B cell (primary cell): ENCODE measurements around the gene STK38L. TPM values are rescaled to one million over a fixed set of nuclear protein-coding genes. Genes with fewer than 3 reads are reported as not detected.

Experiments
- ATAC-seq: fragments of 200-7000 bp; cut with Tn5 transposase; one replicate; pipeline ENCODE4 v1.10.0; 2021; ENCODE audit warnings: low read depth, mild to moderate bottlenecking, moderate number of reproducible peaks, moderate library complexity
- CTCF ChIA-PET: fragments of 350-600 bp; sonication (Branson Sonifier 250); formaldehyde crosslinking; loops from one replicate; lab custom pipeline; 2021; ENCODE audit warnings: antibody characterized with exemption, inconsistent platforms; lab: Charles Lee
- POLR2A ChIA-PET: fragments of 350-600 bp; sonication (Branson Sonifier 250); formaldehyde crosslinking; loops from one replicate; lab custom pipeline; 2021; ENCODE audit warnings: antibody characterized with exemption; lab: Charles Lee
- DNase-seq: peaks from one replicate; pipeline ENCODE4 v3.0.0; 2013
- H2AFZ ChIP-seq: 2 replicates; pipeline ENCODE4 v1.6.1; 2012; ENCODE audit warnings: mild to moderate bottlenecking, low read depth, low read length; ENCODE audit not compliant: insufficient read depth, poor library complexity, severe bottlenecking
- H3K27ac ChIP-seq, 2 donors: 1 replicate in 1 of 2; 2 replicates in 1 of 2; pipeline ENCODE4 v1.5.1; 2012 to 2013; ENCODE audit warnings: low read length in 2 of 2, mild to moderate bottlenecking in 2 of 2, moderate library complexity in 1 of 2
- H3K27me3 ChIP-seq, 4 experiments: fragments of 200-600 bp in 1 of 4; sonication (generic) in 1 of 4; replicated peaks in 1 of 4; 1 replicate in 2 of 4; 2 replicates in 2 of 4; pipeline versions ENCODE4 v1.6.1 to v1.7.0; 2013 to 2016; ENCODE audit warnings: low read length in 3 of 4, mild to moderate bottlenecking in 2 of 4, mixed read lengths in 1 of 4, moderate library complexity in 1 of 4; ENCODE audit not compliant: insufficient read depth in 4 of 4, control insufficient read depth in 3 of 4; ENCODE audit errors: control extremely low read depth in 1 of 4
- H3K36me3 ChIP-seq, 2 experiments: replicated peaks in 1 of 2; 1 replicate in 1 of 2; 2 replicates in 1 of 2; pipeline versions ENCODE4 v1.6.1 to v1.7.1; 2013; ENCODE audit warnings: low read length in 1 of 2; ENCODE audit not compliant: insufficient read depth in 2 of 2, control insufficient read depth in 1 of 2; ENCODE audit errors: control extremely low read depth in 1 of 2, extremely low read depth in 1 of 2
- H3K4me1 ChIP-seq, 2 donors: fragments of 200-600 bp in 1 of 2; sonication (generic) in 1 of 2; 1 replicate in 1 of 2; 2 replicates in 1 of 2; pipeline versions ENCODE4 v1.5.1 to v1.6.1; 2013 to 2017; ENCODE audit warnings: low read length in 2 of 2; ENCODE audit not compliant: control insufficient read depth in 2 of 2, insufficient read depth in 2 of 2
- H3K4me2 ChIP-seq: replicated peaks from 2 replicates; pipeline ENCODE3; 2012; ENCODE audit warnings: mild to moderate bottlenecking, low read depth, low read length; ENCODE audit not compliant: poor library complexity, severe bottlenecking
- H3K4me3 ChIP-seq, 5 experiments: fragments of 200-600 bp in 1 of 5; sonication (generic) in 1 of 5; 1 replicate in 3 of 5; 2 replicates in 2 of 5; pipeline versions ENCODE4 v1.5.1 to v1.7.0; 2011 to 2016; ENCODE audit warnings: low read length in 4 of 5, mild to moderate bottlenecking in 4 of 5, low read depth in 2 of 5, control low read depth in 1 of 5, moderate library complexity in 1 of 5; ENCODE audit not compliant: insufficient read depth in 1 of 5; ENCODE audit errors: control extremely low read depth in 1 of 5, extremely low read depth in 1 of 5
- H3K79me2 ChIP-seq: fragments of 200-600 bp; sonication (generic); one replicate; pipeline ENCODE4 v1.6.0; 2016; ENCODE audit warnings: low read length; ENCODE audit not compliant: control insufficient read depth, insufficient read depth
- H3K9ac ChIP-seq: fragments of 200-600 bp; sonication (generic); 2 replicates; pipeline ENCODE4 v1.6.1; 2017; ENCODE audit warnings: mild to moderate bottlenecking, low read length, moderate library complexity
- H3K9me3 ChIP-seq, 3 donors: one replicate each; pipeline versions ENCODE4 v1.6.1 to v1.7.1; 2013; ENCODE audit warnings: low read length in 2 of 3; ENCODE audit not compliant: control insufficient read depth in 2 of 3, insufficient read depth in 1 of 3; ENCODE audit errors: control extremely low read depth in 1 of 3
- H4K20me1 ChIP-seq: 2 replicates; pipeline ENCODE4 v1.6.0; 2012; ENCODE audit warnings: mild to moderate bottlenecking, low read length; ENCODE audit not compliant: insufficient read depth, control insufficient read depth, poor library complexity, severe bottlenecking
- H3K27ac Mint-ChIP-seq: one replicate; pipeline ENCODE4 v1.8.0; 2021; ENCODE audit warnings: mixed read lengths
- H3K27me3 Mint-ChIP-seq: one replicate; pipeline ENCODE4 v1.8.0; 2021; ENCODE audit warnings: mixed read lengths
- H3K4me1 Mint-ChIP-seq: one replicate; pipeline ENCODE4 v1.8.0; 2021; ENCODE audit warnings: mixed read lengths
- H3K4me3 Mint-ChIP-seq: one replicate; pipeline ENCODE4 v1.8.0; 2021; ENCODE audit warnings: mixed read lengths
- H3K9me3 Mint-ChIP-seq: one replicate; pipeline ENCODE4 v1.8.0; 2022; ENCODE audit warnings: mixed read lengths; ENCODE audit not compliant: insufficient read depth
- EZH2 ChIP-seq: IDR thresholded peaks from 2 replicates; pipeline ENCODE4 v1.6.1; 2012; ENCODE audit warnings: borderline replicate concordance, low read depth, mild to moderate bottlenecking, moderate library complexity, low read length; ENCODE audit not compliant: insufficient read depth, poor library complexity, severe bottlenecking
- WGBS: methylation state at CpG from one replicate; pipeline ENCODE4 v1.1.5; 2013; ENCODE audit warnings: missing lambda C conversion rate; ENCODE audit not compliant: insufficient coverage; 5-methylcytosine and 5-hydroxymethylcytosine counted together
- intact Hi-C: fragments of 100-400 bp; cut with micrococcal nuclease; formaldehyde crosslinking; loops from one replicate; pipeline ENCODE4 v1.10.0; 2022
- polyA plus RNA-seq: library from polyadenylated mRNA; depleted of rRNA; stranded (reverse); fragments of >200 nt; gene quantifications from 2 replicates; pipeline ENCODE4 v1.2.3, GENCODE V29; 2012
- total RNA-seq, 2 donors: library from RNA; stranded (reverse); fragments of 120-200 nt in 1 of 2; gene quantifications; 1 replicate in 1 of 2; 2 replicates in 1 of 2; pipeline versions ENCODE4 v1.2.3 to v1.2.4, GENCODE V29; 2013 to 2022
- TF ChIP-seq, protein P1 (sequence below): fragments of 200-600 bp; IDR thresholded peaks from one replicate; pipeline ENCODE4 v1.8.0; 2022; ENCODE audit warnings: antibody characterized with exemption, mild to moderate bottlenecking

STK38L gene
- total and polyA plus RNA-seq, 2 donors (not counting 1 experiment from before 2014, with no cell fraction given) = 5.5 to 21.2 TPM

DNA sequence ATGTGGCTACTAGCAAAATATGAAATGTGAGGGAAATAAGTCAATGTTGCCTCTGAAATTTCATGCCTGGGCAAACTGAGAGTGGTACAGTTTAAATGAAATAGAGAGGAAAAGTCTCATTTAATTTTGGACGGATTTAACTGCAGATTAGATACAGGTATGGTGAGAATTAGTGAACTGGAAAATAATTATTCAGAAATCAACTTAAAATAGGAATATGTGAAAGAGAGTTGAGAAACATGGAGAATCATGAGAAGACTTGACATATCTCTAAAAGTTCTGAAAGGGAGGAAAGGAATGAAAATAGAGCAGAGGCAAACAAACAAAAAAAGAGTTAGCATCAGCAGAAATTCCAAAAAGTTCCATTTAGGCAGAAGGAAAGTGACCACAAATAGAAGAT is 55.0 kb downstream of the STK38L start:
- WGBS = no CpG with 5 or more reads among the region's 1 CpG

DNA sequence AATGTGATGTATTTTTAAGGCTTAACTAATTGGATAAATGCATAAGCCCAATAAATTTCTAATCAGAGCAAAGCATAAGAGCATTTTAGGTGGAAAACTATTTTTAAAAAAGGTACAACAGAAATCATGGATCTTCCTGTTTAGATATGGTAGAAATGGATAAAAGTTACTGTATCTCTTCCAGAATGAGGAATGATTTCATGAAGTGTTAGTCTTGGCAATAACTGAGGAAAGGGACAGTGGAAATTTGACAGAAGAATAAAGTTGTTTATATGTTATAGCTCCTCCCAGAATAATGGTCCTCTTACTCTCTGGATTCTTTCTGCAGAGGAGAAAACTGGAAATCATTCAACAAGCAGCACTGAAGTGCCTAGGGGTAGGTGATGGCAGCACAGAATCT is 56.1 kb downstream of the STK38L start:
- Histone ChIP-seq H3K9ac (no peak overlapping the region), H2AFZ (no peak overlapping the region), H3K4me2 (no peak overlapping the region), H3K4me3 (no peak overlapping the region), H3K27ac (no peak overlapping the region), H3K27me3 (no peaks in the 10 kb centered on the region), H4K20me1 (no peaks in the 10 kb centered on the region), H3K36me3 (peaks cover 6 to 15% of the 10 kb centered on the region in 2 experiments), H3K79me2 (no peaks in the 10 kb centered on the region), H3K4me1 (no peaks in the 10 kb centered on the region), H3K9me3 (no peaks in the 10 kb centered on the region)
- H3K9me3 Mint-ChIP-seq = no peaks in the 10 kb centered on the region
- TF ChIP-seq, protein P1, sequence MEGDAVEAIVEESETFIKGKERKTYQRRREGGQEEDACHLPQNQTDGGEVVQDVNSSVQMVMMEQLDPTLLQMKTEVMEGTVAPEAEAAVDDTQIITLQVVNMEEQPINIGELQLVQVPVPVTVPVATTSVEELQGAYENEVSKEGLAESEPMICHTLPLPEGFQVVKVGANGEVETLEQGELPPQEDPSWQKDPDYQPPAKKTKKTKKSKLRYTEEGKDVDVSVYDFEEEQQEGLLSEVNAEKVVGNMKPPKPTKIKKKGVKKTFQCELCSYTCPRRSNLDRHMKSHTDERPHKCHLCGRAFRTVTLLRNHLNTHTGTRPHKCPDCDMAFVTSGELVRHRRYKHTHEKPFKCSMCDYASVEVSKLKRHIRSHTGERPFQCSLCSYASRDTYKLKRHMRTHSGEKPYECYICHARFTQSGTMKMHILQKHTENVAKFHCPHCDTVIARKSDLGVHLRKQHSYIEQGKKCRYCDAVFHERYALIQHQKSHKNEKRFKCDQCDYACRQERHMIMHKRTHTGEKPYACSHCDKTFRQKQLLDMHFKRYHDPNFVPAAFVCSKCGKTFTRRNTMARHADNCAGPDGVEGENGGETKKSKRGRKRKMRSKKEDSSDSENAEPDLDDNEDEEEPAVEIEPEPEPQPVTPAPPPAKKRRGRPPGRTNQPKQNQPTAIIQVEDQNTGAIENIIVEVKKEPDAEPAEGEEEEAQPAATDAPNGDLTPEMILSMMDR = no peak
- no peak for TF ChIP-seq EZH2
- H3K27me3 Mint-ChIP-seq = no peaks in the 10 kb centered on the region
- DNase-seq (no peak), ATAC-seq (no peak)
- no peak overlapping the region for H3K4me3 Mint-ChIP-seq
- ChIA-PET POLR2A (no interaction called here), CTCF (no interaction called here)
- H3K27ac Mint-ChIP-seq = no peak overlapping the region
- intact Hi-C loops = no loop called here
- H3K4me1 Mint-ChIP-seq = peaks cover 2% of the 10 kb centered on the region

More for the DNA sequence above, 55.0 kb downstream of the STK38L start:
- H3K4me3 ChIP-seq = no peak overlapping the region
- H3K9me3 ChIP-seq = no peaks in the 10 kb centered on the region
- no peaks in the 10 kb centered on the region for H3K4me1 ChIP-seq
- Mint-ChIP-seq H3K4me3 (no peak overlapping the region), H3K27ac (no peak overlapping the region), H3K4me1 (peaks cover 2% of the 10 kb centered on the region), H3K27me3 (no peaks in the 10 kb centered on the region), H3K9me3 (no peaks in the 10 kb centered on the region)
- H2AFZ ChIP-seq = no peak overlapping the region
- intact Hi-C loops = no loop called here
- no peak for DNase-seq
- CTCF ChIA-PET = interaction anchor here (1.4 kb wide), 1 partner anchor 467 kb away, joined by 3 read pairs; no protein-coding TSS in a partner anchor
- no peak overlapping the region for H3K27ac ChIP-seq
- no peaks in the 10 kb centered on the region for H4K20me1 ChIP-seq
- no peaks in the 10 kb centered on the region for H3K27me3 ChIP-seq
- no peak overlapping the region for H3K4me2 ChIP-seq
- no peak overlapping the region for H3K9ac ChIP-seq
- TF ChIP-seq, protein P1 = no peak
- TF ChIP-seq EZH2 = no peak
- peaks cover under 1% of the 10 kb centered on the region for H3K79me2 ChIP-seq
- POLR2A ChIA-PET = no interaction called here
- peaks cover 6 to 15% of the 10 kb centered on the region in 2 experiments for H3K36me3 ChIP-seq
- no peak for ATAC-seq
